ENCODE measurements around the gene TOMM5.

DNA sequence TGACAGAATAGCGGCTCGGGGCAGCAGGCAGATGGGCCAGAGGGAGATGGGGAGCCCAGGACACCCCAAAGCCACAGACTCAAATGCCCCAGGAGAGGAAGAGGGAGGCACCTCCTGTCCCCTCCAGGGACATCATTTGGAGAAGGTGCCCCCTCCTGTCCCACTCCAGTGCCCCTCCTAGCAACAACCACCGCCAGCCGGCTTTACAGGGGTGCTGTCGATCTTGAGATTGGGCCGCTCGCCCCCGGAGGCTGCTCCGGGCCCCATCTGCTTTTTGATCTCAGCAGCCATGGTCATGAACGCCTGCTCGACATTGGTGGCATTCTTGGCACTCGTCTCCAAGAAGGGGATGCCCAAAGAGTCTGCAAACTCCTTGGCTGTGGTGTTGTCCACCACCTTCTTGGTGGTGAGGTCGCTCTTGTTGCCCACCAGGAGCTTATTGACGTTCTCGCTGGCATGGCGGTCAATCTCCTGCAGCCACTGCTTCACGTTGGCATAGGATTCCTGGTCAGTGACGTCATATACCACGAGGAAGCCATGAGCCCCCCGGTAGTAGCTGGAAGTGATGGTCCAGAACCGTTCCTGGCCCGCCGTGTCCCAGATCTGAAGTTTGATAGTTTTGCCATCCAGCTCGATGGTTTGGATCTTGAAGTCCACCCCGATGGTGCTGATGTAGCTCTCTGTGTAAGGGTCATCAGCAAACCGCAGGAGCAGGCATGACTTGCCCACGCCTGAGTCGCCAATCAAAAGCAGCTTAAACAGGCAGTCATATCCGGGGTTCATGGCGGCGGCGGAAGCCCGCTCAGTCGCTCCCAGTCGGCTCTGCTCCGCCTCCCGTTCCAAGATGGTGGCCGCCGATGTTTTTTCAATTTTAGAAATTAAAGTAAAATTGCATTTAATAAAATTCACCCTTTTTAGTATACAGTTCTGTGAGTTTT lies 44.4 kb upstream of the TOMM5 start:
- TF ChIP-seq, protein P1, sequence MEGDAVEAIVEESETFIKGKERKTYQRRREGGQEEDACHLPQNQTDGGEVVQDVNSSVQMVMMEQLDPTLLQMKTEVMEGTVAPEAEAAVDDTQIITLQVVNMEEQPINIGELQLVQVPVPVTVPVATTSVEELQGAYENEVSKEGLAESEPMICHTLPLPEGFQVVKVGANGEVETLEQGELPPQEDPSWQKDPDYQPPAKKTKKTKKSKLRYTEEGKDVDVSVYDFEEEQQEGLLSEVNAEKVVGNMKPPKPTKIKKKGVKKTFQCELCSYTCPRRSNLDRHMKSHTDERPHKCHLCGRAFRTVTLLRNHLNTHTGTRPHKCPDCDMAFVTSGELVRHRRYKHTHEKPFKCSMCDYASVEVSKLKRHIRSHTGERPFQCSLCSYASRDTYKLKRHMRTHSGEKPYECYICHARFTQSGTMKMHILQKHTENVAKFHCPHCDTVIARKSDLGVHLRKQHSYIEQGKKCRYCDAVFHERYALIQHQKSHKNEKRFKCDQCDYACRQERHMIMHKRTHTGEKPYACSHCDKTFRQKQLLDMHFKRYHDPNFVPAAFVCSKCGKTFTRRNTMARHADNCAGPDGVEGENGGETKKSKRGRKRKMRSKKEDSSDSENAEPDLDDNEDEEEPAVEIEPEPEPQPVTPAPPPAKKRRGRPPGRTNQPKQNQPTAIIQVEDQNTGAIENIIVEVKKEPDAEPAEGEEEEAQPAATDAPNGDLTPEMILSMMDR (conservative IDR thresholded peaks at IDR 0.05; ENCODE audit: low read depth, low read length), result no peak
- TF ChIP-seq EZH2 (IDR thresholded peaks at IDR 0.05; ENCODE audit: low read length, unreplicated experiment), result no peak

Measured in PC-3 (cell line).